ENCODE measurements around the gene TRIM33.

DNA sequence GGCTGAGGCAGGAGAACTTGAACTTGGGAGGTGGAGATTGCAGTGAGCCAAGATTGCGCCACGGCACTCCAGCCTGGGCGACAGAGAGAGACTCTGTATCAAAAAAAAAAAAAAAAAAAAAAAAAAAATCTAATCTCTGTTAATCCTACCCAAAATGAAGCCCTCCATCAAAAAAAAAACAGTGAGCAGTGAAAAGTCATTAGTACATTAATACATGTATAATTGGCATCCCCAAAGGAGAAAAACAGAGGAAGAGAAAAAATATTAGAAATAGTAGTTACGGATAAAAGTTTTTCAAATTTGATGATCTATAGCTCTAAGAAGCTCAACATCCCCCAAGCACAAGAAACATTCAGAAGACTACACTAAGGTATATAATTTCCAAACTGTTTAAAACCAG, 71.6 kb downstream of the TRIM33 start:
- TF ChIP-seq, protein P1, sequence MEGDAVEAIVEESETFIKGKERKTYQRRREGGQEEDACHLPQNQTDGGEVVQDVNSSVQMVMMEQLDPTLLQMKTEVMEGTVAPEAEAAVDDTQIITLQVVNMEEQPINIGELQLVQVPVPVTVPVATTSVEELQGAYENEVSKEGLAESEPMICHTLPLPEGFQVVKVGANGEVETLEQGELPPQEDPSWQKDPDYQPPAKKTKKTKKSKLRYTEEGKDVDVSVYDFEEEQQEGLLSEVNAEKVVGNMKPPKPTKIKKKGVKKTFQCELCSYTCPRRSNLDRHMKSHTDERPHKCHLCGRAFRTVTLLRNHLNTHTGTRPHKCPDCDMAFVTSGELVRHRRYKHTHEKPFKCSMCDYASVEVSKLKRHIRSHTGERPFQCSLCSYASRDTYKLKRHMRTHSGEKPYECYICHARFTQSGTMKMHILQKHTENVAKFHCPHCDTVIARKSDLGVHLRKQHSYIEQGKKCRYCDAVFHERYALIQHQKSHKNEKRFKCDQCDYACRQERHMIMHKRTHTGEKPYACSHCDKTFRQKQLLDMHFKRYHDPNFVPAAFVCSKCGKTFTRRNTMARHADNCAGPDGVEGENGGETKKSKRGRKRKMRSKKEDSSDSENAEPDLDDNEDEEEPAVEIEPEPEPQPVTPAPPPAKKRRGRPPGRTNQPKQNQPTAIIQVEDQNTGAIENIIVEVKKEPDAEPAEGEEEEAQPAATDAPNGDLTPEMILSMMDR (IDR thresholded peaks at IDR 0.05) = no peak
- no peak for TF ChIP-seq POLR2A (IDR thresholded peaks at IDR 0.05)
